ENCODE results near the gene DHRSX.

Gene DHRSX

DNA sequence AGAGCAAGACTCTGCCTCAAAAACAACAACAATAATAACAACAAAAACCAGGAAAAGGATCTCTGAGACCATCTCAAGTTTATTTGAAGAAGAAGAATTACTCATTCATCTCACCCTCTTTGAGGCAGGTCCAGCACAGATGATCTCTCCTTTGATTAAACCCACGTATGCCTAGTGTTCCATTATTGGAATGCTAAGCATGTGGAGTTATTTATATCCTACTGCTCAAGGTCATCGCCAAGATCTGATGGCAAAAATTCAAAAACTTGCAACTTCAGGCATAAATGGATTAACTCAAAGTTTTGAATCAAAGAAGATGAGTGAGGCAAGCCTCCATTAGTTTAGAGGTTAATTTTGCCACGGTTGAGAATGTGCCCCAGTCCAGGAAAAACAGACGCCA is 184.2 kb downstream of the DHRSX start:
- no peaks in the 10 kb centered on the region for H3K36me3 ChIP-seq (ENCODE audit: control insufficient read depth in 2 of 2, insufficient read depth in 1 of 2, low read length in 2 of 2)
- H3K4me3 ChIP-seq (ENCODE audit: low read depth, low read length): no peak overlapping the region
- no peaks in the 10 kb centered on the region for H3K9me3 ChIP-seq (ENCODE audit: control insufficient read depth, insufficient read depth, low read depth, low read length)
- no peak for TF ChIP-seq ZBTB1 (tag by site-specific recombination; IDR thresholded peaks at IDR 0.05)
- TF ChIP-seq ZNF169 (tag by site-specific recombination; IDR thresholded peaks at IDR 0.05): no peak
- TF ChIP-seq, protein P1, sequence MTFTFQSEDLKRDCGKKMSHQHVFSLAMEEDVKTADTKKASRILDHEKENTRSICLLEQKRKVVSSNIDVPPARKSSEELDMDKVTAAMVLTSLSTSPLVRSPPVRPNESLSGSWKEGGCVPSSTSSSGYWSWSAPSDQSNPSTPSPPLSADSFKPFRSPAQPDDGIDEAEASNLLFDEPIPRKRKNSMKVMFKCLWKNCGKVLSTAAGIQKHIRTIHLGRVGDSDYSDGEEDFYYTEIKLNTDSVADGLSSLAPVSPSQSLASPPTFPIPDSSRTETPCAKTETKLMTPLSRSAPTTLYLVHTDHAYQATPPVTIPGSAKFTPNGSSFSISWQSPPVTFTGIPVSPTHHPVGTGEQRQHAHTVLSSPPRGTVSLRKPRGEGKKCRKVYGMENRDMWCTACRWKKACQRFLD (tag by site-specific recombination; IDR thresholded peaks at IDR 0.05): no peak
- TF ChIP-seq, protein P2, sequence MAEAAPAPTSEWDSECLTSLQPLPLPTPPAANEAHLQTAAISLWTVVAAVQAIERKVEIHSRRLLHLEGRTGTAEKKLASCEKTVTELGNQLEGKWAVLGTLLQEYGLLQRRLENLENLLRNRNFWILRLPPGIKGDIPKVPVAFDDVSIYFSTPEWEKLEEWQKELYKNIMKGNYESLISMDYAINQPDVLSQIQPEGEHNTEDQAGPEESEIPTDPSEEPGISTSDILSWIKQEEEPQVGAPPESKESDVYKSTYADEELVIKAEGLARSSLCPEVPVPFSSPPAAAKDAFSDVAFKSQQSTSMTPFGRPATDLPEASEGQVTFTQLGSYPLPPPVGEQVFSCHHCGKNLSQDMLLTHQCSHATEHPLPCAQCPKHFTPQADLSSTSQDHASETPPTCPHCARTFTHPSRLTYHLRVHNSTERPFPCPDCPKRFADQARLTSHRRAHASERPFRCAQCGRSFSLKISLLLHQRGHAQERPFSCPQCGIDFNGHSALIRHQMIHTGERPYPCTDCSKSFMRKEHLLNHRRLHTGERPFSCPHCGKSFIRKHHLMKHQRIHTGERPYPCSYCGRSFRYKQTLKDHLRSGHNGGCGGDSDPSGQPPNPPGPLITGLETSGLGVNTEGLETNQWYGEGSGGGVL (tag by site-specific recombination; IDR thresholded peaks at IDR 0.05): no peak
- TF ChIP-seq, protein P3, sequence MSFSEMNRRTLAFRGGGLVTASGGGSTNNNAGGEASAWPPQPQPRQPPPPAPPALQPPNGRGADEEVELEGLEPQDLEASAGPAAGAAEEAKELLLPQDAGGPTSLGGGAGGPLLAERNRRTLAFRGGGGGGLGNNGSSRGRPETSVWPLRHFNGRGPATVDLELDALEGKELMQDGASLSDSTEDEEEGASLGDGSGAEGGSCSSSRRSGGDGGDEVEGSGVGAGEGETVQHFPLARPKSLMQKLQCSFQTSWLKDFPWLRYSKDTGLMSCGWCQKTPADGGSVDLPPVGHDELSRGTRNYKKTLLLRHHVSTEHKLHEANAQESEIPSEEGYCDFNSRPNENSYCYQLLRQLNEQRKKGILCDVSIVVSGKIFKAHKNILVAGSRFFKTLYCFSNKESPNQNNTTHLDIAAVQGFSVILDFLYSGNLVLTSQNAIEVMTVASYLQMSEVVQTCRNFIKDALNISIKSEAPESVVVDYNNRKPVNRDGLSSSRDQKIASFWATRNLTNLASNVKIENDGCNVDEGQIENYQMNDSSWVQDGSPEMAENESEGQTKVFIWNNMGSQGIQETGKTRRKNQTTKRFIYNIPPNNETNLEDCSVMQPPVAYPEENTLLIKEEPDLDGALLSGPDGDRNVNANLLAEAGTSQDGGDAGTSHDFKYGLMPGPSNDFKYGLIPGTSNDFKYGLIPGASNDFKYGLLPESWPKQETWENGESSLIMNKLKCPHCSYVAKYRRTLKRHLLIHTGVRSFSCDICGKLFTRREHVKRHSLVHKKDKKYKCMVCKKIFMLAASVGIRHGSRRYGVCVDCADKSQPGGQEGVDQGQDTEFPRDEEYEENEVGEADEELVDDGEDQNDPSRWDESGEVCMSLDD (tag by site-specific recombination; IDR thresholded peaks at IDR 0.05): no peak
- no peak for TF ChIP-seq SCRT1 (tag by site-specific recombination; IDR thresholded peaks at IDR 0.05; ENCODE audit: borderline replicate concordance)
- no peak for TF ChIP-seq ZNF354C (tag by site-specific recombination; IDR thresholded peaks at IDR 0.05; ENCODE audit: borderline replicate concordance, low read depth)
- no peak for TF ChIP-seq RBAK (tag by site-specific recombination; IDR thresholded peaks at IDR 0.05)
- no peak for TF ChIP-seq REPIN1 (tag by site-specific recombination; IDR thresholded peaks at IDR 0.05; ENCODE audit: low read depth)
- TF ChIP-seq ZNF335 (tag by site-specific recombination; conservative IDR thresholded peaks at IDR 0.05): no peak
- TF ChIP-seq, protein P4, sequence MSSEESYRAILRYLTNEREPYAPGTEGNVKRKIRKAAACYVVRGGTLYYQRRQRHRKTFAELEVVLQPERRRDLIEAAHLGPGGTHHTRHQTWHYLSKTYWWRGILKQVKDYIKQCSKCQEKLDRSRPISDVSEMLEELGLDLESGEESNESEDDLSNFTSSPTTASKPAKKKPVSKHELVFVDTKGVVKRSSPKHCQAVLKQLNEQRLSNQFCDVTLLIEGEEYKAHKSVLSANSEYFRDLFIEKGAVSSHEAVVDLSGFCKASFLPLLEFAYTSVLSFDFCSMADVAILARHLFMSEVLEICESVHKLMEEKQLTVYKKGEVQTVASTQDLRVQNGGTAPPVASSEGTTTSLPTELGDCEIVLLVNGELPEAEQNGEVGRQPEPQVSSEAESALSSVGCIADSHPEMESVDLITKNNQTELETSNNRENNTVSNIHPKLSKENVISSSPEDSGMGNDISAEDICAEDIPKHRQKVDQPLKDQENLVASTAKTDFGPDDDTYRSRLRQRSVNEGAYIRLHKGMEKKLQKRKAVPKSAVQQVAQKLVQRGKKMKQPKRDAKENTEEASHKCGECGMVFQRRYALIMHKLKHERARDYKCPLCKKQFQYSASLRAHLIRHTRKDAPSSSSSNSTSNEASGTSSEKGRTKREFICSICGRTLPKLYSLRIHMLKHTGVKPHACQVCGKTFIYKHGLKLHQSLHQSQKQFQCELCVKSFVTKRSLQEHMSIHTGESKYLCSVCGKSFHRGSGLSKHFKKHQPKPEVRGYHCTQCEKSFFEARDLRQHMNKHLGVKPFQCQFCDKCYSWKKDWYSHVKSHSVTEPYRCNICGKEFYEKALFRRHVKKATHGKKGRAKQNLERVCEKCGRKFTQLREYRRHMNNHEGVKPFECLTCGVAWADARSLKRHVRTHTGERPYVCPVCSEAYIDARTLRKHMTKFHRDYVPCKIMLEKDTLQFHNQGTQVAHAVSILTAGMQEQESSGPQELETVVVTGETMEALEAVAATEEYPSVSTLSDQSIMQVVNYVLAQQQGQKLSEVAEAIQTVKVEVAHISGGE (tag by site-specific recombination; conservative IDR thresholded peaks at IDR 0.05; ENCODE audit: low read depth): no peak
- TF ChIP-seq, protein P5, sequence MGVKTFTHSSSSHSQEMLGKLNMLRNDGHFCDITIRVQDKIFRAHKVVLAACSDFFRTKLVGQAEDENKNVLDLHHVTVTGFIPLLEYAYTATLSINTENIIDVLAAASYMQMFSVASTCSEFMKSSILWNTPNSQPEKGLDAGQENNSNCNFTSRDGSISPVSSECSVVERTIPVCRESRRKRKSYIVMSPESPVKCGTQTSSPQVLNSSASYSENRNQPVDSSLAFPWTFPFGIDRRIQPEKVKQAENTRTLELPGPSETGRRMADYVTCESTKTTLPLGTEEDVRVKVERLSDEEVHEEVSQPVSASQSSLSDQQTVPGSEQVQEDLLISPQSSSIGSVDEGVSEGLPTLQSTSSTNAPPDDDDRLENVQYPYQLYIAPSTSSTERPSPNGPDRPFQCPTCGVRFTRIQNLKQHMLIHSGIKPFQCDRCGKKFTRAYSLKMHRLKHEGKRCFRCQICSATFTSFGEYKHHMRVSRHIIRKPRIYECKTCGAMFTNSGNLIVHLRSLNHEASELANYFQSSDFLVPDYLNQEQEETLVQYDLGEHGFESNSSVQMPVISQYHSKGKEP (tag by site-specific recombination; IDR thresholded peaks at IDR 0.05): no peak
- TF ChIP-seq ZNF146 (tag by site-specific recombination; IDR thresholded peaks at IDR 0.05): no peak
- TF ChIP-seq ZNF510 (tag by site-specific recombination; IDR thresholded peaks at IDR 0.05; ENCODE audit: insufficient replicate concordance): no peak
- H3K27ac ChIP-seq (ENCODE audit: extremely low read depth, low read depth, low read length): no peak overlapping the region
- ChIA-PET CTCF (no interaction called here), POLR2A (no interaction called here)
- no peaks in the 10 kb centered on the region for H3K4me1 ChIP-seq (ENCODE audit: control insufficient read depth, insufficient read depth, low read length)

DNA sequence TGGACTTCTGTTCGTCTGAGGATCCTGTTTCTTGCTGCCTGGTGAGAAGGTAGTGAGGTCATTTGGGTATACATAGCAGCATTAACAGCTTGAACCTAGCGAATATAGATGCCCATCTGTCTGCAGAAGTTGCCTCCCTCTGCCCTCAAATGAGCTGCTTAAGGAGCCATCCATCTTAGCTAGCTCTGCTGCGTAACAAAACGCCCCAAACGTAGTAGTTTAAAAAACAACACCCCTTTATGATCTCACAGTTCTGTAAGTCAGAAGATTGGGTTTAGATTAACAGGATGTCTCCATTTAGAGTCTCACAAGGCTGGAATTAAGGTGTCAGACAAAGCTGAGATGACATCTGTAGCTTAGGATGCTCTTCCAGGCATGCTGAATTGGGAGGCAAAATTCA is 185.3 kb downstream of the DHRSX start:
- CTCF ChIA-PET: no interaction called here
- peak; percentile 44; the same call in 1 of the 2 replicates for TF ChIP-seq RBAK (tag by site-specific recombination; IDR thresholded peaks at IDR 0.05)
- no peak for TF ChIP-seq BCL11B (tag by site-specific recombination; IDR thresholded peaks at IDR 0.05; ENCODE audit: low read depth)
- no peak for TF ChIP-seq ZNF529 (tag by site-specific recombination; IDR thresholded peaks at IDR 0.05; ENCODE audit: insufficient replicate concordance)
- TF ChIP-seq, protein P6, sequence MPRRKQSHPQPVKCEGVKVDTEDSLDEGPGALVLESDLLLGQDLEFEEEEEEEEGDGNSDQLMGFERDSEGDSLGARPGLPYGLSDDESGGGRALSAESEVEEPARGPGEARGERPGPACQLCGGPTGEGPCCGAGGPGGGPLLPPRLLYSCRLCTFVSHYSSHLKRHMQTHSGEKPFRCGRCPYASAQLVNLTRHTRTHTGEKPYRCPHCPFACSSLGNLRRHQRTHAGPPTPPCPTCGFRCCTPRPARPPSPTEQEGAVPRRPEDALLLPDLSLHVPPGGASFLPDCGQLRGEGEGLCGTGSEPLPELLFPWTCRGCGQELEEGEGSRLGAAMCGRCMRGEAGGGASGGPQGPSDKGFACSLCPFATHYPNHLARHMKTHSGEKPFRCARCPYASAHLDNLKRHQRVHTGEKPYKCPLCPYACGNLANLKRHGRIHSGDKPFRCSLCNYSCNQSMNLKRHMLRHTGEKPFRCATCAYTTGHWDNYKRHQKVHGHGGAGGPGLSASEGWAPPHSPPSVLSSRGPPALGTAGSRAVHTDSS (tag by site-specific recombination; IDR thresholded peaks at IDR 0.05): no peak
- TF ChIP-seq, protein P7, sequence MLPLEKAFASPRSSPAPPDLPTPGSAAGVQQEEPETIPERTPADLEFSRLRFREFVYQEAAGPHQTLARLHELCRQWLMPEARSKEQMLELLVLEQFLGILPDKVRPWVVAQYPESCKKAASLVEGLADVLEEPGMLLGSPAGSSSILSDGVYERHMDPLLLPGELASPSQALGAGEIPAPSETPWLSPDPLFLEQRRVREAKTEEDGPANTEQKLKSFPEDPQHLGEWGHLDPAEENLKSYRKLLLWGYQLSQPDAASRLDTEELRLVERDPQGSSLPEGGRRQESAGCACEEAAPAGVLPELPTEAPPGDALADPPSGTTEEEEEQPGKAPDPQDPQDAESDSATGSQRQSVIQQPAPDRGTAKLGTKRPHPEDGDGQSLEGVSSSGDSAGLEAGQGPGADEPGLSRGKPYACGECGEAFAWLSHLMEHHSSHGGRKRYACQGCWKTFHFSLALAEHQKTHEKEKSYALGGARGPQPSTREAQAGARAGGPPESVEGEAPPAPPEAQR (tag by site-specific recombination; IDR thresholded peaks at IDR 0.05): no peak

More for the DNA sequence above, 185.3 kb downstream of the DHRSX start:
- H3K27ac ChIP-seq (ENCODE audit: extremely low read depth, low read depth, low read length): no peak overlapping the region
- H3K36me3 ChIP-seq (ENCODE audit: control insufficient read depth in 2 of 2, insufficient read depth in 1 of 2, low read length in 2 of 2): no peaks in the 10 kb centered on the region
- no peak overlapping the region for H3K4me3 ChIP-seq (ENCODE audit: low read depth, low read length)
- H3K9me3 ChIP-seq (ENCODE audit: control insufficient read depth, insufficient read depth, low read depth, low read length): no peaks in the 10 kb centered on the region
- no peaks in the 10 kb centered on the region for H3K4me1 ChIP-seq (ENCODE audit: control insufficient read depth, insufficient read depth, low read length)
- POLR2A ChIA-PET: no interaction called here

Data from HEK293 (cell line).